PC-9 (cell line): ENCODE results near the gene ITGA8. TPM values are rescaled to one million over a fixed set of nuclear protein-coding genes. Genes with fewer than 3 reads are reported as not detected.

Experiments used
- BruUV-seq: library from RNA; stranded (reverse); fragments of 400-500 nt; replicated peaks from 2 replicates; lab custom pipeline; 2021; lab: Mats Ljungman, UMichigan
- CTCF ChIA-PET: fragments of 300-600 bp; sonication (Branson Sonifier 250); formaldehyde crosslinking; loops from one replicate; lab custom pipeline; 2022; ENCODE audit warnings: antibody characterized with exemption; lab: Charles Lee
- POLR2A ChIA-PET: fragments of 300-600 bp; sonication (Branson Sonifier 250); formaldehyde crosslinking; loops from one replicate; lab custom pipeline; 2022; ENCODE audit warnings: antibody characterized with exemption; ENCODE audit not compliant: unreplicated experiment; lab: Charles Lee
- DNase-seq, 2 experiments: peaks; one replicate each; pipeline versions ENCODE4 v3.0.0 to v3.0.0-alpha.2; 2015 to 2022; ENCODE audit warnings: mixed read lengths in 1 of 2
- H2AFZ ChIP-seq: fragments of 200-600 bp; sonication (generic); 2 replicates; pipeline ENCODE4 v1.8.1; 2017; ENCODE audit warnings: antibody characterized with exemption
- H3F3A ChIP-seq: fragments of 200-600 bp; sonication (generic); 2 replicates; pipeline ENCODE4 v1.8.1; 2017; ENCODE audit warnings: antibody characterized with exemption, mild to moderate bottlenecking, low read depth; ENCODE audit not compliant: insufficient read depth
- H3K27ac ChIP-seq: fragments of 200-600 bp; sonication (generic); 2 replicates; pipeline ENCODE4 v1.6.1; 2016; ENCODE audit warnings: mixed run types
- H3K27me3 ChIP-seq: fragments of 200-600 bp; sonication (generic); 2 replicates; pipeline ENCODE4 v1.6.1; 2016; ENCODE audit warnings: low read depth, mixed run types; ENCODE audit not compliant: insufficient read depth
- H3K36me3 ChIP-seq: fragments of 200-600 bp; sonication (generic); 2 replicates; pipeline ENCODE4 v1.6.1; 2016; ENCODE audit warnings: low read depth, mixed run types
- H3K4me1 ChIP-seq: fragments of 200-600 bp; sonication (generic); replicated peaks from 2 replicates; pipeline ENCODE4 v1.6.1; 2016; ENCODE audit warnings: mixed run types; ENCODE audit not compliant: insufficient read depth
- H3K4me2 ChIP-seq: fragments of 200-600 bp; sonication (generic); 2 replicates; pipeline ENCODE4 v1.6.1; 2017; ENCODE audit warnings: mixed run types
- H3K4me3 ChIP-seq: fragments of 200-600 bp; sonication (generic); 2 replicates; pipeline ENCODE4 v1.6.1; 2016; ENCODE audit warnings: mixed run types
- H3K79me2 ChIP-seq: fragments of 200-600 bp; sonication (generic); 2 replicates; pipeline ENCODE4 v1.6.1; 2017; ENCODE audit warnings: low read depth, mixed run types
- H3K9me2 ChIP-seq: fragments of 200-600 bp; sonication (generic); 2 replicates; pipeline ENCODE4 v1.8.1; 2017; ENCODE audit warnings: mild to moderate bottlenecking; ENCODE audit not compliant: insufficient read depth
- H3K9me3 ChIP-seq: fragments of 200-600 bp; sonication (generic); 2 replicates; pipeline ENCODE4 v1.8.1; 2016; ENCODE audit warnings: low read depth; ENCODE audit not compliant: insufficient read depth
- H4K20me1 ChIP-seq: fragments of 200-600 bp; sonication (generic); 2 replicates; pipeline ENCODE4 v1.8.1; 2017; ENCODE audit not compliant: insufficient read depth
- EZH2 ChIP-seq: fragments of 200-600 bp; sonication (generic); IDR thresholded peaks from 2 replicates; pipeline ENCODE4 v1.8.0; 2017; ENCODE audit warnings: antibody characterized with exemption, low read depth
- intact Hi-C: fragments of 100-400 bp; cut with micrococcal nuclease; formaldehyde crosslinking; loops from one replicate; pipeline ENCODE4 v1.10.0; 2022; ENCODE audit not compliant: unreplicated experiment
- total RNA-seq: library from RNA; stranded (reverse); gene quantifications from 2 replicates; pipeline ENCODE4 v1.2.3, GENCODE V29; 2021
- TF ChIP-seq, protein P1 (sequence below): fragments of 200-600 bp; sonication (generic); conservative IDR thresholded peaks from 2 replicates; pipeline ENCODE4 v1.6.1; 2017; ENCODE audit warnings: mixed run types, antibody characterized with exemption, mild to moderate bottlenecking, moderate library complexity

ITGA8 gene
- total RNA-seq, 1 experiment from 2014 or later, result not detected

GRCh38 chr10:15658069-15658702 is 61.5 kb downstream of the ITGA8 start:
- no peak overlapping the region for H3K27ac ChIP-seq
- no peak overlapping the region for H3K4me3 ChIP-seq
- BruUV-seq, result no TSS peak
- H3K9me3 ChIP-seq, result no peaks in the 10 kb centered on the region
- TF ChIP-seq, protein P1, sequence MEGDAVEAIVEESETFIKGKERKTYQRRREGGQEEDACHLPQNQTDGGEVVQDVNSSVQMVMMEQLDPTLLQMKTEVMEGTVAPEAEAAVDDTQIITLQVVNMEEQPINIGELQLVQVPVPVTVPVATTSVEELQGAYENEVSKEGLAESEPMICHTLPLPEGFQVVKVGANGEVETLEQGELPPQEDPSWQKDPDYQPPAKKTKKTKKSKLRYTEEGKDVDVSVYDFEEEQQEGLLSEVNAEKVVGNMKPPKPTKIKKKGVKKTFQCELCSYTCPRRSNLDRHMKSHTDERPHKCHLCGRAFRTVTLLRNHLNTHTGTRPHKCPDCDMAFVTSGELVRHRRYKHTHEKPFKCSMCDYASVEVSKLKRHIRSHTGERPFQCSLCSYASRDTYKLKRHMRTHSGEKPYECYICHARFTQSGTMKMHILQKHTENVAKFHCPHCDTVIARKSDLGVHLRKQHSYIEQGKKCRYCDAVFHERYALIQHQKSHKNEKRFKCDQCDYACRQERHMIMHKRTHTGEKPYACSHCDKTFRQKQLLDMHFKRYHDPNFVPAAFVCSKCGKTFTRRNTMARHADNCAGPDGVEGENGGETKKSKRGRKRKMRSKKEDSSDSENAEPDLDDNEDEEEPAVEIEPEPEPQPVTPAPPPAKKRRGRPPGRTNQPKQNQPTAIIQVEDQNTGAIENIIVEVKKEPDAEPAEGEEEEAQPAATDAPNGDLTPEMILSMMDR, result no peak
- TF ChIP-seq EZH2, result no peak
- H3K79me2 ChIP-seq, result no peaks in the 10 kb centered on the region
- no peaks in the 10 kb centered on the region for H3K4me1 ChIP-seq
- H3F3A ChIP-seq, result no peaks in the 10 kb centered on the region
- peaks cover 11% of the 10 kb centered on the region; the same call in 1 of the 2 replicates for H3K27me3 ChIP-seq
- no peaks in the 10 kb centered on the region for H3K36me3 ChIP-seq
- POLR2A ChIA-PET, result no interaction called here
- no peaks in the 10 kb centered on the region for H3K9me2 ChIP-seq
- H3K4me2 ChIP-seq, result no peak overlapping the region
- intact Hi-C loops, result no loop called here
- no peak for DNase-seq
- CTCF ChIA-PET, result no interaction called here
- no peak overlapping the region for H2AFZ ChIP-seq
- H4K20me1 ChIP-seq, result no peaks in the 10 kb centered on the region

DNA sequence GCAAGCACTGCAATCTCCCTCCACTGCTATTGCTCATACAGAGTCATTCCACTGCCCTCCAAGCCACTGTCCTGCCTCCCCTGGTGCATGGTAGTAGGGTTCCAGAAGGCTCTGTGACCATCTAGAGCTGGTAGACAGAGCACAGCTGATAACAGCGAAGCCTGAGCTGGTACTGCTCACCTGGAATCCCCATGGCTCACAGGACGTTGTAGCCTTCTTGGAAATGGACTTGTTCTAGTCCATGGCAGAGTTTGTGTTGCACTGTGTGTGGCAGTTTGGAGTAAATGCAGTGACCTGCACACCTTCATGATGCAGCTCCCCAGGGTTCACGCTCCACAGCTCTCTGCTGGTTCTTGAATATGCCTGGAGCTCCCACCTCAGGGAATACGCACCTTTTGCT is 67.0 kb downstream of the ITGA8 start:
- ChIA-PET POLR2A (no interaction called here), CTCF (interaction anchor here (0.6 kb wide), 1 partner anchor 73 kb away, joined by 3 read pairs; no protein-coding TSS in a partner anchor)
- no peaks in the 10 kb centered on the region for H3K36me3 ChIP-seq
- H3K4me2 ChIP-seq, result no peak overlapping the region
- no peaks in the 10 kb centered on the region for H3K9me2 ChIP-seq
- H3K4me3 ChIP-seq, result no peak overlapping the region
- H3K9me3 ChIP-seq, result no peaks in the 10 kb centered on the region
- no peak for TF ChIP-seq EZH2
- TF ChIP-seq, protein P1, result no peak
- BruUV-seq, result no TSS peak
- no peak overlapping the region for H3K27ac ChIP-seq
- no peaks in the 10 kb centered on the region for H3K4me1 ChIP-seq
- intact Hi-C loops, result no loop called here
- no peaks in the 10 kb centered on the region for H4K20me1 ChIP-seq
- H2AFZ ChIP-seq, result no peak overlapping the region
- no peaks in the 10 kb centered on the region for H3F3A ChIP-seq
- H3K79me2 ChIP-seq, result no peaks in the 10 kb centered on the region
- DNase-seq, result no peak
- peaks cover 4% of the 10 kb centered on the region; the same call in 1 of the 2 replicates for H3K27me3 ChIP-seq

DNA sequence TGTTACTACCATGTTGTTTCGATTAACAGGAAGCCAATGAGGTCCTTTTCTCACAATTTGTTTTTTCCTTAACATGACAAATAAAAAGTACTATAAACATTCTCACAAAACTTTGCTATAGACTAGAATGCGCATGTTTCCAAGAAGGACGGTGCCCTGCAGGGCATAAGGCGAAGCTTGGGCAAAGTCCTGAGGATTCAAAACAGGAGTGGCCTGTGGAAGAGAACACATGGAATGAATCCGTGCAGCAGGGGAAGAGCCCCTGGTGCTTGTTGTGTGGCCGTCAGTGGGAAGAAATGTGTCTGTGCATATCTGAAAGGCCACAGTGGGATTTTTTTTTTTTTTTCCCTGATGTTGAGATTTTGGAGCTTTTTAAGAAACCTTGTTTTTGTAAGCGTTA is 67.6 kb downstream of the ITGA8 start:
- no peak overlapping the region for H3K4me3 ChIP-seq
- H2AFZ ChIP-seq, result no peak overlapping the region
- no TSS peak for BruUV-seq
- intact Hi-C loops, result no loop called here
- no peak for DNase-seq
- H3K27me3 ChIP-seq, result peaks cover 4% of the 10 kb centered on the region; the same call in 1 of the 2 replicates
- H3F3A ChIP-seq, result no peaks in the 10 kb centered on the region
- TF ChIP-seq, protein P1, result no peak
- TF ChIP-seq EZH2, result no peak
- no peaks in the 10 kb centered on the region for H3K79me2 ChIP-seq
- H3K27ac ChIP-seq, result no peak overlapping the region
- H3K36me3 ChIP-seq, result no peaks in the 10 kb centered on the region
- CTCF ChIA-PET, result interaction anchor here (0.6 kb wide), 1 partner anchor 74 kb away, joined by 3 read pairs; no protein-coding TSS in a partner anchor
- H3K9me2 ChIP-seq, result no peaks in the 10 kb centered on the region
- H3K4me2 ChIP-seq, result no peak overlapping the region
- POLR2A ChIA-PET, result no interaction called here
- H3K9me3 ChIP-seq, result no peaks in the 10 kb centered on the region
- H3K4me1 ChIP-seq, result no peaks in the 10 kb centered on the region
- H4K20me1 ChIP-seq, result no peaks in the 10 kb centered on the region
